ENCODE results near the gene SND1. TPM values are rescaled to one million over a fixed set of nuclear protein-coding genes. Genes with fewer than 3 reads are reported as not detected.
"Not testable (repeated sequence)": the region's sequence is repeated elsewhere in the genome, so short reads cannot be mapped to it uniquely, and the experiment has no call there.

Gene SND1
- total and polyA plus RNA-seq, 7 donors: 29.2 to 72.8 (median 48.2) TPM

DNA sequence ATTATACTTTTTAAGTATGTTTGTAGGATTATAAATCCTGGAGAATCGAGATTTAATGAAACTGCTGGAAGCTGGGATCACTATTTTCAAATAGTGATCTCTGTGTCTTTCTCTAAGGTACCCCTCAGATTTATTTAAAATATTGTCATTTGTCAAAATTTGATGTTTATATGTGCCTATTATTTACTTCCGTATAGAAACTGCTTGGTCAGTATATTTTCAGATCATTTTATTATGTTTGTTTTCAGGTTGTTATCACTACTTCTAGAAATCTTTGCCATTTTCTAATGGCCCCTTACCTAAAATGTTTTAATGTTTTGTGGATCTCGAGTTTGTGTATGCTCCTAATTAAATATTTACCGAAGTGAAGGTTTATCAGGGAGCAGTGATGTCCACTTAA is 183.7 kb downstream of the SND1 start:
- no peak overlapping the region for H3K27ac ChIP-seq
- DNase-seq: no peak
- H3K4me3 ChIP-seq: no peak overlapping the region
- H3K9me3 ChIP-seq: no peaks in the 10 kb centered on the region
- no peak for ATAC-seq
- 94 to 96% (median 95%) methylated on average over 4 of the region's 4 CpGs for WGBS, 3 donors
- TF ChIP-seq, protein P1, sequence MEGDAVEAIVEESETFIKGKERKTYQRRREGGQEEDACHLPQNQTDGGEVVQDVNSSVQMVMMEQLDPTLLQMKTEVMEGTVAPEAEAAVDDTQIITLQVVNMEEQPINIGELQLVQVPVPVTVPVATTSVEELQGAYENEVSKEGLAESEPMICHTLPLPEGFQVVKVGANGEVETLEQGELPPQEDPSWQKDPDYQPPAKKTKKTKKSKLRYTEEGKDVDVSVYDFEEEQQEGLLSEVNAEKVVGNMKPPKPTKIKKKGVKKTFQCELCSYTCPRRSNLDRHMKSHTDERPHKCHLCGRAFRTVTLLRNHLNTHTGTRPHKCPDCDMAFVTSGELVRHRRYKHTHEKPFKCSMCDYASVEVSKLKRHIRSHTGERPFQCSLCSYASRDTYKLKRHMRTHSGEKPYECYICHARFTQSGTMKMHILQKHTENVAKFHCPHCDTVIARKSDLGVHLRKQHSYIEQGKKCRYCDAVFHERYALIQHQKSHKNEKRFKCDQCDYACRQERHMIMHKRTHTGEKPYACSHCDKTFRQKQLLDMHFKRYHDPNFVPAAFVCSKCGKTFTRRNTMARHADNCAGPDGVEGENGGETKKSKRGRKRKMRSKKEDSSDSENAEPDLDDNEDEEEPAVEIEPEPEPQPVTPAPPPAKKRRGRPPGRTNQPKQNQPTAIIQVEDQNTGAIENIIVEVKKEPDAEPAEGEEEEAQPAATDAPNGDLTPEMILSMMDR (IDR thresholded peaks at IDR 0.05): no peak
- no peaks in the 10 kb centered on the region for H3K36me3 ChIP-seq (ENCODE audit: insufficient read depth in 1 of 2, low read depth in 1 of 2)
- intact Hi-C loops (cut with DNase I): no loop called here
- no peaks in the 10 kb centered on the region for H3K27me3 ChIP-seq (ENCODE audit: insufficient read depth in 3 of 3, low read length in 2 of 3)
- peaks cover 36% of the 10 kb centered on the region for H3K4me1 ChIP-seq

- ATAC-seq; intact Hi-C loops (cut with DNase I); DNase-seq; H3K27ac ChIP-seq; H3K4me3 ChIP-seq; H3K36me3 ChIP-seq (ENCODE audit: insufficient read depth in 1 of 2, low read depth in 1 of 2); H3K27me3 ChIP-seq (ENCODE audit: insufficient read depth in 3 of 3, low read length in 2 of 3); H3K9me3 ChIP-seq: not testable (repeated sequence)
- 90 to 93% (median 92%) methylated on average over 7 of the region's 7 CpGs for WGBS, 3 donors
- H3K4me1 ChIP-seq: peaks cover 21% of the 10 kb centered on the region
Measured at GRCh38 chr7:127837816-127838410, 185.9 kb downstream of the SND1 start.

GRCh38 chr7:127838816-127839415 is 186.9 kb downstream of the SND1 start:
- TF ChIP-seq, protein P1 (IDR thresholded peaks at IDR 0.05): no peak
- DNase-seq: no peak
- ATAC-seq: peak in 1 of 4 donors; percentile 35
- no peaks in the 10 kb centered on the region for H3K9me3 ChIP-seq
- WGBS, 3 donors: 61 to 80% (median 68%) methylated on average over 10 of the region's 10 CpGs
- H3K27me3 ChIP-seq (ENCODE audit: insufficient read depth in 3 of 3, low read length in 2 of 3): no peaks in the 10 kb centered on the region
- no peaks in the 10 kb centered on the region for H3K36me3 ChIP-seq (ENCODE audit: insufficient read depth in 1 of 2, low read depth in 1 of 2)
- H3K4me1 ChIP-seq: peaks cover 12% of the 10 kb centered on the region
- no peak overlapping the region for H3K27ac ChIP-seq
- no peak overlapping the region for H3K4me3 ChIP-seq
- intact Hi-C loops (cut with DNase I): no loop called here

DNA sequence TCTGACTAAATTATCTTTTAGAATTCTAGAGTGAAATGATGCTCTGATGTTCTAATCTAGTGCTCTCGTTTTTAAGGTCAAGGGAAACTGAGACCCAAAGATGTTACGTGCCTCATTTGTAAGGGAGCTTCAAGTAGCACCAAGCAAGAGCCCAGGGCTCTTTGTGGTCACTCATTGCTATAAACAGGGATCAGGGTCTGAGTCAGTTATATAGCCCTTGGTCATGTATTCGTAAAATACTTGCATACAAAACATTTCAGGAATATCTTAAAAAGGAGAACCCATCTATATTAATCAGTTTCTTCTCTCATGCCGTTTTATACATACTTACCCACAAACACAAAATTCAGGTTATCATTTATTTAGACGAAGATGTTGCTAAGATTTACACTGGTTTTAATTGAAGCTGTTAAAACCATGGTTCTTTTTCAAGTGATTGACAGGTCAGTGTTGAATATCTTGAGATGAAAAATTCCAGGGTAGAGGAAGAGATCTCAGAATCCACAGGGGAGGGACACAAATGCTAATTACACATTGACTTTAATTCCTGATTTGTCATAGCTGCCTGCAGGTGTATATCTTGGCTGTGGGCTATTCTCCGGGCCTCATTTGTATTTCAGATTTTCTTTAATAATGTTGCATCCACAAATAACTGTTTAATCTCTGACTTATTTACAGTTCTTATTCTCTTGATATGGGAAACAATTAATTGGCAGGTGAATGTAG is 188.4 kb downstream of the SND1 start:
- DNase-seq: no peak
- Histone ChIP-seq H3K4me1 (peaks cover 22% of the 10 kb centered on the region), H3K27me3 (ENCODE audit: insufficient read depth in 3 of 3, low read length in 2 of 3) (no peaks in the 10 kb centered on the region), H3K4me3 (no peak overlapping the region), H3K27ac (no peak overlapping the region), H3K36me3 (ENCODE audit: insufficient read depth in 1 of 2, low read depth in 1 of 2) (no peaks in the 10 kb centered on the region), H3K9me3 (no peaks in the 10 kb centered on the region)
- ATAC-seq: no peak
- WGBS, 3 donors: 94 to 97% (median 96%) methylated on average over 6 of the region's 6 CpGs
- intact Hi-C loops (cut with DNase I): no loop called here
- TF ChIP-seq, protein P1 (IDR thresholded peaks at IDR 0.05): no peak

- intact Hi-C loops (cut with DNase I): no loop called here
- Histone ChIP-seq H3K4me3 (peak overlapping the region; percentile 31), H3K27me3 (ENCODE audit: insufficient read depth in 3 of 3, low read length in 2 of 3) (no peaks in the 10 kb centered on the region), H3K27ac (peak overlapping the region; percentile 60), H3K9me3 (no peaks in the 10 kb centered on the region), H3K36me3 (ENCODE audit: insufficient read depth in 1 of 2, low read depth in 1 of 2) (no peaks in the 10 kb centered on the region), H3K4me1 (peaks cover 21% of the 10 kb centered on the region)
- DNase-seq: no peak
- peak; percentile 57 to 73 (median 62) for ATAC-seq
- TF ChIP-seq, protein P1 (IDR thresholded peaks at IDR 0.05): no peak
- 26 to 55% (median 37%) methylated on average over 2 of the region's 2 CpGs for WGBS, 3 donors
Measured at GRCh38 chr7:127844165-127844564, 192.2 kb downstream of the SND1 start.
